Body of pancreas (tissue), 4 donors: ENCODE data around the gene DLEC1.
A peak's percentile ranks its signal among the peaks of the same experiment; 100 is the strongest.

Experiments used
- POLR2A ChIP-seq, 3 donors: fragments of 450-650 bp; IDR thresholded peaks; one replicate each; pipeline ENCODE4 v1.6.1; 2016; ENCODE audit warnings: antibody characterized with exemption in 3 of 3, mild to moderate bottlenecking in 2 of 3
- TF ChIP-seq, protein P1 (sequence below), 7 experiments: fragments of 450-650 bp in 4 of 7; fragments of 200-600 bp in 3 of 7; sonication (generic) in 3 of 7; IDR thresholded peaks; one replicate each; pipeline ENCODE4 v1.5.1; 2016 to 2019; ENCODE audit warnings: antibody characterized with exemption in 7 of 7

DNA sequence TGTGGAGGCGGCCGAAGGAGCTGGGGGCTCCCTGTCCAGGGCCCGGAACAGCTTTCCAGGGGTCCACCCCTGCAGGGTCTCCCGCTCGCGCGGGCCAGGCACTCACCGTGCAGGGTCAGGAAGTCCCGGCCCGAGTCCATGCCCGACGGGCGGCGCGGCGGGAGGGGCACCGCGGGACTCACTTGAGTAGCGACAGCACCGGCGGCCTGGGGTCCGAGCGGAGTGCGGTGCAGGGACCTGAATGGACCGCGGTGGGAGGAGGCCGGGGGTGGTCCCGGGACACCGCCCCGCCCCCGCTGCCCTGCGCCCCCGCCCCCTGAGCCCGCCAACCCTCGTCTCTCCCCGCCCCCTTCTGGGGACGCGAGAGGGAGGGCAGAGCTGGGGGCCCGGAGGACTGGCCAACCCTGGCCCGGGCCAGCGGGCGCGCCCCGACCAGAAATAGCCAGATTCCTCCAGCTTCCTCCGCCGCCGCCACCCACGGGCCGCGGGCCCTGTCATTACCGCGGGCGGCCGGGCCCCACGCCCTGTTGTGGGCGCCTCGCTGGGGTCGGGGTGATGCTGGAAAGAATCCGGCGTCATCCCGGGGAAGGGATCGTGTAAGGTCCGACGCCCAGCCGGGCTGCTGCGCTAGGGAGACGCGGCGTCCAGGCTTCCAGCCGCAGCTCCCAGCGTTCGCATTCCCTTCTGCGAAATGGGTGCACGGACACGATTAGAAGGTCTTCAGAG is 9.4 kb upstream of the DLEC1 start, which contains the start of gene PLCD1:
- TF ChIP-seq, protein P1, sequence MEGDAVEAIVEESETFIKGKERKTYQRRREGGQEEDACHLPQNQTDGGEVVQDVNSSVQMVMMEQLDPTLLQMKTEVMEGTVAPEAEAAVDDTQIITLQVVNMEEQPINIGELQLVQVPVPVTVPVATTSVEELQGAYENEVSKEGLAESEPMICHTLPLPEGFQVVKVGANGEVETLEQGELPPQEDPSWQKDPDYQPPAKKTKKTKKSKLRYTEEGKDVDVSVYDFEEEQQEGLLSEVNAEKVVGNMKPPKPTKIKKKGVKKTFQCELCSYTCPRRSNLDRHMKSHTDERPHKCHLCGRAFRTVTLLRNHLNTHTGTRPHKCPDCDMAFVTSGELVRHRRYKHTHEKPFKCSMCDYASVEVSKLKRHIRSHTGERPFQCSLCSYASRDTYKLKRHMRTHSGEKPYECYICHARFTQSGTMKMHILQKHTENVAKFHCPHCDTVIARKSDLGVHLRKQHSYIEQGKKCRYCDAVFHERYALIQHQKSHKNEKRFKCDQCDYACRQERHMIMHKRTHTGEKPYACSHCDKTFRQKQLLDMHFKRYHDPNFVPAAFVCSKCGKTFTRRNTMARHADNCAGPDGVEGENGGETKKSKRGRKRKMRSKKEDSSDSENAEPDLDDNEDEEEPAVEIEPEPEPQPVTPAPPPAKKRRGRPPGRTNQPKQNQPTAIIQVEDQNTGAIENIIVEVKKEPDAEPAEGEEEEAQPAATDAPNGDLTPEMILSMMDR (IDR thresholded peaks at IDR 0.05): no peak
- TF ChIP-seq POLR2A (IDR thresholded peaks at IDR 0.05): peak in 2 of 3 donors; percentile 55 to 57
